ENCODE data around the gene NLRP3.

The NLRP3 gene

DNA sequence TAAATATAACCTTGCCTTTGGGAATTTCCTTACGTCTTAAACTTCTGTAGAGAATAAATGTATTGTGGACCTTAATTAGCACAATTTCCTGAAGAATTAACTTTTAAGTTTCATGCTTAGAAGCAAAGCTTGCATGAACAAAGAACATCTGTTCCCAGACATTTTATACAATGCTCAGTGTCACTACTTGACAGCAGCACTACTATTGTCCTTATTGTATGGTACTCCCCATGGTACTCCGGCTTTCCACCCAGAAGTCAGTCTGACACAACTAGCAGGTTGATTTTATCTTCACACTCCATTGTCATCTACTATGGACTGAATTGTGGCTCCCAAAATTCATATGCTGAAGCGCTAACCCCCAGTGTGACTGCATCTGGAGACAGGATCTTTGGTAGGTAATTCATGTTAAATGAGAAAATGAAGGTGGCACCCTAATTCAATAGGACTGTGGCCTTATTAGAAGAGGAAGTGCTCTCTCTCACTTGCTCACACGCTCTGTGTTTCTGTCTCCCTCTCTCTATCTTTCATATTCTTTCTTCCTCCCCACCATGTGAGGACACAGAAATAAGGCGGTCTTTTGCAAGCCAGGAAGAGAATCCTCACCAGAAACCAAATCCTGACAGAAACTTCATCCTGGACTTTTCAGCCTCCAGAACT is 52.6 kb downstream of the NLRP3 start (continued):
- TF ChIP-seq ZNF280D (tag by site-specific recombination; IDR thresholded peaks at IDR 0.05): no peak

- Histone ChIP-seq H3K27ac (ENCODE audit: extremely low read depth, low read depth, low read length) (no peak overlapping the region), H3K4me3 (ENCODE audit: low read depth, low read length) (no peak overlapping the region), H3K4me1 (ENCODE audit: control insufficient read depth, insufficient read depth, low read length) (no peaks in the 10 kb centered on the region), H3K9me3 (ENCODE audit: control insufficient read depth, insufficient read depth, low read depth, low read length) (no peaks in the 10 kb centered on the region), H3K36me3 (ENCODE audit: control insufficient read depth in 2 of 2, insufficient read depth in 1 of 2, low read length in 2 of 2) (no peaks in the 10 kb centered on the region)
- ChIA-PET CTCF (no interaction called here), POLR2A (no interaction called here)
- TF ChIP-seq, protein P1, sequence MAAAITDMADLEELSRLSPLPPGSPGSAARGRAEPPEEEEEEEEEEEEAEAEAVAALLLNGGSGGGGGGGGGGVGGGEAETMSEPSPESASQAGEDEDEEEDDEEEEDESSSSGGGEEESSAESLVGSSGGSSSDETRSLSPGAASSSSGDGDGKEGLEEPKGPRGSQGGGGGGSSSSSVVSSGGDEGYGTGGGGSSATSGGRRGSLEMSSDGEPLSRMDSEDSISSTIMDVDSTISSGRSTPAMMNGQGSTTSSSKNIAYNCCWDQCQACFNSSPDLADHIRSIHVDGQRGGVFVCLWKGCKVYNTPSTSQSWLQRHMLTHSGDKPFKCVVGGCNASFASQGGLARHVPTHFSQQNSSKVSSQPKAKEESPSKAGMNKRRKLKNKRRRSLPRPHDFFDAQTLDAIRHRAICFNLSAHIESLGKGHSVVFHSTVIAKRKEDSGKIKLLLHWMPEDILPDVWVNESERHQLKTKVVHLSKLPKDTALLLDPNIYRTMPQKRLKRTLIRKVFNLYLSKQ (tag by site-specific recombination; IDR thresholded peaks at IDR 0.05; ENCODE audit: borderline replicate concordance): no peak
- TF ChIP-seq ZNF394 (tag by site-specific recombination; IDR thresholded peaks at IDR 0.05; ENCODE audit: borderline replicate concordance) (no peak), ZSCAN23 (tag by site-specific recombination; IDR thresholded peaks at IDR 0.05) (no peak), ZNF416 (tag by site-specific recombination; IDR thresholded peaks at IDR 0.05) (no peak), GLIS1 (tag by site-specific recombination; IDR thresholded peaks at IDR 0.05) (no peak), ZFP69B (tag by site-specific recombination; IDR thresholded peaks at IDR 0.05) (no peak), ZBTB7A (tag by site-specific recombination; IDR thresholded peaks at IDR 0.05; ENCODE audit: low read depth) (no peak), ZNF704 (tag by site-specific recombination; IDR thresholded peaks at IDR 0.05) (no peak), ZNF433 (tag by site-specific recombination; IDR thresholded peaks at IDR 0.05; ENCODE audit: low read depth) (no peak), KLF16 (tag by site-specific recombination; IDR thresholded peaks at IDR 0.05) (no peak), ZNF121 (tag by site-specific recombination; IDR thresholded peaks at IDR 0.05) (no peak), ZBTB10 (tag by site-specific recombination; IDR thresholded peaks at IDR 0.05) (no peak), ZNF488 (tag by site-specific recombination; IDR thresholded peaks at IDR 0.05) (no peak), ZNF292 (tag by site-specific recombination; IDR thresholded peaks at IDR 0.05; ENCODE audit: borderline replicate concordance, low read depth) (no peak), OVOL3 (tag by site-specific recombination; IDR thresholded peaks at IDR 0.05) (no peak), ZSCAN30 (tag by site-specific recombination; IDR thresholded peaks at IDR 0.05) (no peak)
- TF ChIP-seq, protein P2, sequence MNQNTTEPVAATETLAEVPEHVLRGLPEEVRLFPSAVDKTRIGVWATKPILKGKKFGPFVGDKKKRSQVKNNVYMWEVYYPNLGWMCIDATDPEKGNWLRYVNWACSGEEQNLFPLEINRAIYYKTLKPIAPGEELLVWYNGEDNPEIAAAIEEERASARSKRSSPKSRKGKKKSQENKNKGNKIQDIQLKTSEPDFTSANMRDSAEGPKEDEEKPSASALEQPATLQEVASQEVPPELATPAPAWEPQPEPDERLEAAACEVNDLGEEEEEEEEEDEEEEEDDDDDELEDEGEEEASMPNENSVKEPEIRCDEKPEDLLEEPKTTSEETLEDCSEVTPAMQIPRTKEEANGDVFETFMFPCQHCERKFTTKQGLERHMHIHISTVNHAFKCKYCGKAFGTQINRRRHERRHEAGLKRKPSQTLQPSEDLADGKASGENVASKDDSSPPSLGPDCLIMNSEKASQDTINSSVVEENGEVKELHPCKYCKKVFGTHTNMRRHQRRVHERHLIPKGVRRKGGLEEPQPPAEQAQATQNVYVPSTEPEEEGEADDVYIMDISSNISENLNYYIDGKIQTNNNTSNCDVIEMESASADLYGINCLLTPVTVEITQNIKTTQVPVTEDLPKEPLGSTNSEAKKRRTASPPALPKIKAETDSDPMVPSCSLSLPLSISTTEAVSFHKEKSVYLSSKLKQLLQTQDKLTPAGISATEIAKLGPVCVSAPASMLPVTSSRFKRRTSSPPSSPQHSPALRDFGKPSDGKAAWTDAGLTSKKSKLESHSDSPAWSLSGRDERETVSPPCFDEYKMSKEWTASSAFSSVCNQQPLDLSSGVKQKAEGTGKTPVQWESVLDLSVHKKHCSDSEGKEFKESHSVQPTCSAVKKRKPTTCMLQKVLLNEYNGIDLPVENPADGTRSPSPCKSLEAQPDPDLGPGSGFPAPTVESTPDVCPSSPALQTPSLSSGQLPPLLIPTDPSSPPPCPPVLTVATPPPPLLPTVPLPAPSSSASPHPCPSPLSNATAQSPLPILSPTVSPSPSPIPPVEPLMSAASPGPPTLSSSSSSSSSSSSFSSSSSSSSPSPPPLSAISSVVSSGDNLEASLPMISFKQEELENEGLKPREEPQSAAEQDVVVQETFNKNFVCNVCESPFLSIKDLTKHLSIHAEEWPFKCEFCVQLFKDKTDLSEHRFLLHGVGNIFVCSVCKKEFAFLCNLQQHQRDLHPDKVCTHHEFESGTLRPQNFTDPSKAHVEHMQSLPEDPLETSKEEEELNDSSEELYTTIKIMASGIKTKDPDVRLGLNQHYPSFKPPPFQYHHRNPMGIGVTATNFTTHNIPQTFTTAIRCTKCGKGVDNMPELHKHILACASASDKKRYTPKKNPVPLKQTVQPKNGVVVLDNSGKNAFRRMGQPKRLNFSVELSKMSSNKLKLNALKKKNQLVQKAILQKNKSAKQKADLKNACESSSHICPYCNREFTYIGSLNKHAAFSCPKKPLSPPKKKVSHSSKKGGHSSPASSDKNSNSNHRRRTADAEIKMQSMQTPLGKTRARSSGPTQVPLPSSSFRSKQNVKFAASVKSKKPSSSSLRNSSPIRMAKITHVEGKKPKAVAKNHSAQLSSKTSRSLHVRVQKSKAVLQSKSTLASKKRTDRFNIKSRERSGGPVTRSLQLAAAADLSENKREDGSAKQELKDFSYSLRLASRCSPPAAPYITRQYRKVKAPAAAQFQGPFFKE (tag by site-specific recombination; IDR thresholded peaks at IDR 0.05; ENCODE audit: borderline replicate concordance): no peak
Observed at GRCh38 chr1:247469141-247469535, 53.2 kb downstream of the NLRP3 start.

All from HEK293 (cell line).